ENCODE data around the gene CDCA5.

The CDCA5 gene

DNA sequence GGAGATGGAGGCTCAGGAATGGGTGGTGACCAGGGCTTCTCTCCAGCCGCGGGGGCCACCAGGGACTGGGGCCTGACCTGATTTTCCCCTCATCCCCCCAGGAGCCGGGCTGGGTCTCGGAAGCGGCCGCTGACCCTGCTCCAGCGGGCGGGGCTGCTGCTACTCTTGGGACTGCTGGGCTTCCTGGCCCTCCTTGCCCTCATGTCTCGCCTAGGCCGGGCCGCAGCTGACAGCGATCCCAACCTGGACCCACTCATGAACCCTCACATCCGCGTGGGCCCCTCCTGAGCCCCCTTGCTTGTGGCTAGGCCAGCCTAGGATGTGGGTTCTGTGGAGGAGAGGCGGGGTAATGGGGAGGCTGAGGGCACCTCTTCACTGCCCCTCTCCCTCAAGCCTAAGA, 4.0 kb upstream of the CDCA5 start:
- no peak for DNase-seq (ENCODE audit: low spot score)
- H3K9me3 ChIP-seq (replicated peaks in 1 of 2; ENCODE audit: control insufficient read depth in 2 of 2, insufficient read depth in 1 of 2, low read depth in 1 of 2, low read length in 2 of 2), result no peaks in the 10 kb centered on the region
- H2AK5ac ChIP-seq (ENCODE audit: low read depth, low read length), result no peak overlapping the region
- H4K8ac ChIP-seq (ENCODE audit: low read depth, low read length), result no peak overlapping the region
- no peak overlapping the region for H3K14ac ChIP-seq (ENCODE audit: low read length)
- no peak overlapping the region for H2BK15ac ChIP-seq (ENCODE audit: low read length)
- peaks cover 21 to 55% of the 10 kb centered on the region in 2 donors for H3K36me3 ChIP-seq (replicated peaks in 1 of 2; ENCODE audit: control insufficient read depth in 2 of 2, insufficient read depth in 2 of 2, low read length in 2 of 2)
- no peak overlapping the region for H3K4me2 ChIP-seq (ENCODE audit: insufficient read depth, low read length, poor library complexity, severe bottlenecking)
- no peak overlapping the region for H3K9ac ChIP-seq (ENCODE audit: low read depth, low read length, poor library complexity)
- no peak overlapping the region for H2BK12ac ChIP-seq (ENCODE audit: low read length)
- no peak overlapping the region for H2BK120ac ChIP-seq (ENCODE audit: low read depth, low read length)
- H3K4me1 ChIP-seq (ENCODE audit: control insufficient read depth in 2 of 2, insufficient read depth in 1 of 2, low read depth in 1 of 2, low read length in 2 of 2), result peaks cover 4 to 8% of the 10 kb centered on the region in 2 donors
- no peak overlapping the region for H3K18ac ChIP-seq (ENCODE audit: low read length)
- H3K4ac ChIP-seq (ENCODE audit: low read length), result no peak overlapping the region
- H3K27ac ChIP-seq (replicated peaks; ENCODE audit: low read length), result no peak overlapping the region
- no peak overlapping the region for H3K23ac ChIP-seq (ENCODE audit: low read depth, low read length, poor library complexity)
- no CpG with 5 or more reads among the region's 15 CpGs for WGBS, 2 donors (ENCODE audit: extremely low coverage in 2 of 2, insufficient read length in 2 of 2, insufficient replicate concordance in 1 of 2)
- H2BK5ac ChIP-seq (ENCODE audit: low read length), result no peak overlapping the region
- H3K79me1 ChIP-seq (ENCODE audit: low read depth, low read length), result no peaks in the 10 kb centered on the region
- no peaks in the 10 kb centered on the region for H3K27me3 ChIP-seq (ENCODE audit: control insufficient read depth in 3 of 3, insufficient read depth in 3 of 3, low read depth in 1 of 3, low read length in 3 of 3)
- no peak overlapping the region for H2AFZ ChIP-seq (ENCODE audit: low read length)
- H3K4me3 ChIP-seq (ENCODE audit: low read length in 2 of 2), result no peak overlapping the region
- no peak overlapping the region for H4K91ac ChIP-seq (ENCODE audit: low read depth, low read length, poor library complexity)

DNA sequence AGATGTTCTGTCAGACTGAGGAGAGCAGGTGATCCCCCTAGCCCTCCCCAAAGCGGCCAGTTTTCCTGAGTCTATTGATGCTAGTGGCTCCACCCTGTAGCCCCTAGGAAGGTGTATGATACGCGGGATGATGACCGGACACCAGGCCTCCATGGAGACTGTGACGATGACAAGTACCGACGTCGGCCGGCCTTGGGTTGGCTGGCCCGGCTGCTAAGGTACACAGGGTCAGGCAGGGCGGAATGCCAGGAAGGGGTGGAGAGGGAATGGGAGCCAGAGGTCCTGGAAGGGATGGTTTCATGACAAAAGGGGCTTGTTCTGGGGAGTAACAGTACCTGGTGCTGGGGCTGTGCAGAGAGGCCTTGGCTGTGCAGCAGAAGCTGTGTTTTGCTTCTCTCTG, 3.4 kb upstream of the CDCA5 start:
- Histone ChIP-seq H4K8ac (ENCODE audit: low read depth, low read length) (no peak overlapping the region), H2BK12ac (ENCODE audit: low read length) (no peak overlapping the region), H3K9me3 (replicated peaks in 1 of 2; ENCODE audit: control insufficient read depth in 2 of 2, insufficient read depth in 1 of 2, low read depth in 1 of 2, low read length in 2 of 2) (no peaks in the 10 kb centered on the region), H4K91ac (ENCODE audit: low read depth, low read length, poor library complexity) (no peak overlapping the region), H2BK5ac (ENCODE audit: low read length) (no peak overlapping the region), H2AK5ac (ENCODE audit: low read depth, low read length) (no peak overlapping the region), H3K18ac (ENCODE audit: low read length) (no peak overlapping the region), H3K4ac (ENCODE audit: low read length) (no peak overlapping the region), H3K4me1 (ENCODE audit: control insufficient read depth in 2 of 2, insufficient read depth in 1 of 2, low read depth in 1 of 2, low read length in 2 of 2) (peaks cover 4 to 12% of the 10 kb centered on the region in 2 donors), H3K4me3 (ENCODE audit: low read length in 2 of 2) (peak overlapping the region in 1 of 2 donors; percentile 39), H2BK120ac (ENCODE audit: low read depth, low read length) (no peak overlapping the region), H3K4me2 (ENCODE audit: insufficient read depth, low read length, poor library complexity, severe bottlenecking) (no peak overlapping the region), H3K23ac (ENCODE audit: low read depth, low read length, poor library complexity) (no peak overlapping the region), H3K27me3 (ENCODE audit: control insufficient read depth in 3 of 3, insufficient read depth in 3 of 3, low read depth in 1 of 3, low read length in 3 of 3) (no peaks in the 10 kb centered on the region), H3K9ac (ENCODE audit: low read depth, low read length, poor library complexity) (no peak overlapping the region), H3K79me1 (ENCODE audit: low read depth, low read length) (no peaks in the 10 kb centered on the region), H3K14ac (ENCODE audit: low read length) (no peak overlapping the region), H2BK15ac (ENCODE audit: low read length) (no peak overlapping the region), H3K27ac (replicated peaks; ENCODE audit: low read length) (no peak overlapping the region), H2AFZ (ENCODE audit: low read length) (no peak overlapping the region), H3K36me3 (replicated peaks in 1 of 2; ENCODE audit: control insufficient read depth in 2 of 2, insufficient read depth in 2 of 2, low read length in 2 of 2) (peaks cover 23 to 59% of the 10 kb centered on the region in 2 donors)
- no CpG with 5 or more reads among the region's 11 CpGs for WGBS, 2 donors (ENCODE audit: extremely low coverage in 2 of 2, insufficient read length in 2 of 2, insufficient replicate concordance in 1 of 2)
- no peak for DNase-seq (ENCODE audit: low spot score)

DNA sequence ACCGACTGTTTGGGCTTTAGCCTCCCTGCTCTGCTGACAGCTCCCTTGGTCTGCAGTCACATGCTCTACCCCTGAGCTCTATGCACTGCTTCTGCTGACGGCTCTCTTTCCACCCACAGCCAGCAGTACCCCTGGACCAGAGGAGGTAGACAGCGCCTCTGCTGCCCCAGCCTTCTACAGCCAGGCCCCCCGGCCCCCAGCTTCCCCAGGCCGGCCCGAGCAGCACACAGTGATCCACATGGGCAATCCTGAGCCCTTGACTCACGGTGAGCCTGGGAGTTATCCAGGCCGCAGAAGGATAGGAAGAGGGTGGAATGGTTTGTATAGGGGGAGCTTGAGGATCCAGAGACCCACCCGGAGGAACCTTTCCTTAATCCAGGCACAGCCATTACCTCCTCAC, 3.0 kb upstream of the CDCA5 start:
- no peak overlapping the region for H2BK5ac ChIP-seq (ENCODE audit: low read length)
- H3K36me3 ChIP-seq (replicated peaks in 1 of 2; ENCODE audit: control insufficient read depth in 2 of 2, insufficient read depth in 2 of 2, low read length in 2 of 2), result peaks cover 25 to 63% of the 10 kb centered on the region in 2 donors
- no peak overlapping the region for H2AK5ac ChIP-seq (ENCODE audit: low read depth, low read length)
- peaks cover 4 to 12% of the 10 kb centered on the region in 2 donors for H3K4me1 ChIP-seq (ENCODE audit: control insufficient read depth in 2 of 2, insufficient read depth in 1 of 2, low read depth in 1 of 2, low read length in 2 of 2)
- H2BK15ac ChIP-seq (ENCODE audit: low read length), result no peak overlapping the region
- H3K4ac ChIP-seq (ENCODE audit: low read length), result no peak overlapping the region
- no peak overlapping the region for H3K23ac ChIP-seq (ENCODE audit: low read depth, low read length, poor library complexity)
- H4K8ac ChIP-seq (ENCODE audit: low read depth, low read length), result no peak overlapping the region
- no peak overlapping the region for H3K9ac ChIP-seq (ENCODE audit: low read depth, low read length, poor library complexity)
- no CpG with 5 or more reads among the region's 9 CpGs for WGBS, 2 donors (ENCODE audit: extremely low coverage in 2 of 2, insufficient read length in 2 of 2, insufficient replicate concordance in 1 of 2)
- H3K4me3 ChIP-seq (ENCODE audit: low read length in 2 of 2), result no peak overlapping the region
- H4K91ac ChIP-seq (ENCODE audit: low read depth, low read length, poor library complexity), result no peak overlapping the region
- no peaks in the 10 kb centered on the region for H3K9me3 ChIP-seq (replicated peaks in 1 of 2; ENCODE audit: control insufficient read depth in 2 of 2, insufficient read depth in 1 of 2, low read depth in 1 of 2, low read length in 2 of 2)
- no peak overlapping the region for H3K18ac ChIP-seq (ENCODE audit: low read length)
- H3K27ac ChIP-seq (replicated peaks; ENCODE audit: low read length), result no peak overlapping the region
- H3K79me1 ChIP-seq (ENCODE audit: low read depth, low read length), result no peaks in the 10 kb centered on the region
- H2BK120ac ChIP-seq (ENCODE audit: low read depth, low read length), result no peak overlapping the region
- no peaks in the 10 kb centered on the region for H3K27me3 ChIP-seq (ENCODE audit: control insufficient read depth in 3 of 3, insufficient read depth in 3 of 3, low read depth in 1 of 3, low read length in 3 of 3)
- no peak overlapping the region for H2BK12ac ChIP-seq (ENCODE audit: low read length)
- DNase-seq (ENCODE audit: low spot score), result no peak
- no peak overlapping the region for H3K4me2 ChIP-seq (ENCODE audit: insufficient read depth, low read length, poor library complexity, severe bottlenecking)
- no peak overlapping the region for H2AFZ ChIP-seq (ENCODE audit: low read length)
- H3K14ac ChIP-seq (ENCODE audit: low read length), result no peak overlapping the region

DNA sequence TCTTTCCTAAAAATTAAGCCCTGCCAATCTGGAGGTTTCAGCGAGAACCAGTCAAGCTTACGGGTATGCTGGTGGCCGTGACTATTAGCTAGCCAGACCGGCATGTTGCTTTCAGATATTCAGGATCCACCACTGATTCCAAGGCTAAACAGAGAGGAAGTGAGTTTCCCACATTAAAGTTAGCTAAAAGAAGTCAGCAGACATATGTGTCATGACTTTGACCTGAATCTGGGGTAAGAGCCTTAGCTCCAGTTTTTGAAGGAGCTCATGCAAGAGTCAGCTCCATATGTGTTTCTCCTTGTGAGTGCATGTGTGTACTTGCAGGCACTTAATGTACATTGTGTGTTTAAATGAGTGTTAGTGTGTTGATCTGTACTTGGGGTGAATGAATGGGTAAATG, 1.6 kb upstream of the CDCA5 start:
- Histone ChIP-seq H2BK15ac (ENCODE audit: low read length) (no peak overlapping the region), H3K4me3 (ENCODE audit: low read length in 2 of 2) (peak overlapping the region in 1 of 2 donors; percentile 18), H3K27ac (replicated peaks; ENCODE audit: low read length) (no peak overlapping the region)

More for the DNA sequence above, 1.6 kb upstream of the CDCA5 start:
- Histone ChIP-seq H2AFZ (ENCODE audit: low read length) (no peak overlapping the region), H3K36me3 (replicated peaks in 1 of 2; ENCODE audit: control insufficient read depth in 2 of 2, insufficient read depth in 2 of 2, low read length in 2 of 2) (peaks cover 33 to 73% of the 10 kb centered on the region in 2 donors), H2BK12ac (ENCODE audit: low read length) (no peak overlapping the region), H3K18ac (ENCODE audit: low read length) (no peak overlapping the region), H3K23ac (ENCODE audit: low read depth, low read length, poor library complexity) (no peak overlapping the region), H4K91ac (ENCODE audit: low read depth, low read length, poor library complexity) (no peak overlapping the region), H3K14ac (ENCODE audit: low read length) (no peak overlapping the region), H2BK5ac (ENCODE audit: low read length) (no peak overlapping the region), H3K4me1 (ENCODE audit: control insufficient read depth in 2 of 2, insufficient read depth in 1 of 2, low read depth in 1 of 2, low read length in 2 of 2) (peaks cover 4 to 12% of the 10 kb centered on the region in 2 donors), H3K4me2 (ENCODE audit: insufficient read depth, low read length, poor library complexity, severe bottlenecking) (no peak overlapping the region), H3K9me3 (replicated peaks in 1 of 2; ENCODE audit: control insufficient read depth in 2 of 2, insufficient read depth in 1 of 2, low read depth in 1 of 2, low read length in 2 of 2) (no peaks in the 10 kb centered on the region), H3K4ac (ENCODE audit: low read length) (no peak overlapping the region), H3K27me3 (ENCODE audit: control insufficient read depth in 3 of 3, insufficient read depth in 3 of 3, low read depth in 1 of 3, low read length in 3 of 3) (no peaks in the 10 kb centered on the region), H4K8ac (ENCODE audit: low read depth, low read length) (no peak overlapping the region), H3K9ac (ENCODE audit: low read depth, low read length, poor library complexity) (no peak overlapping the region), H2BK120ac (ENCODE audit: low read depth, low read length) (no peak overlapping the region), H3K79me1 (ENCODE audit: low read depth, low read length) (peaks cover 5% of the 10 kb centered on the region), H2AK5ac (ENCODE audit: low read depth, low read length) (no peak overlapping the region)
- DNase-seq (ENCODE audit: low spot score), result no peak
- WGBS, 2 donors (ENCODE audit: extremely low coverage in 2 of 2, insufficient read length in 2 of 2, insufficient replicate concordance in 1 of 2), result no CpG with 5 or more reads among the region's 4 CpGs

Measured in neuronal stem cell (in vitro differentiated cells).